Measurements from ENCODE around the gene GNG2.

Gene GNG2

DNA sequence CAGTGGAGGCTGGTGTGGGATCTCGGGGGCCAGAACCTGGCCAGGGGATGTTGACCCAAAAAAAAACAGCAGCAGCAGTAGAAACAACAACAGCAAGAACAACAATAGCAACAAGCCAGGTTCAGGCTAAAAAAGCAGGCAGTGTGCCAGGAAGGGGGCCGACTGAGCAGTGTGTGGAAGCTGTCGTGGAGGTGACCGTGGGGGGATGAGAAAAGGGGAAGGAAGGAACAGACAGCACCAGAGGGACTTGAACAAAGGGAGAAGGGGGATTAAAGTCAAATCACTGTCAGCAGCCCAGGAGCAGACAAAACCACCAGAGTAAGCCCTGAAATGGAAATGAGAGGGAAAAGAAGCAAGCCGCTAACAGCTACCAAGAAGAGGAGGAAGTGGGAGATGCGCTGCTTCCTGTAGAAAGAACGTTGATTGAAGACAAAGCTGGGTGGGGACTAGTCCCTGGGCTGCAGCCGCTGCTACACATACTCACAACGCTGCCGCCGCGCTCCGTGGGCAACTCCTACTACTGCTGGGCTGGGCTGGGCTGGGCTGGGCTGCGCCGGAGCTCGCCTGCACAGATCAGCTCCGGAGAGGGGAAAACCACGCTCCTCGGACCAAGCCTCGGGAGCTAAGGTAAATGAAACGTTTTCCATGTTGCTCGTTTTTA is at the start of gene GNG2:
Gene GNG2 (plus strand): TSS at position 449 of the 661 bp plus-strand sequence. CDS start 90,067 bp downstream, outside the sequence.
- DNase-seq (ENCODE audit: extremely low read depth in 1 of 2, low read depth in 1 of 2) = peak; percentile 63 to 73

DNA sequence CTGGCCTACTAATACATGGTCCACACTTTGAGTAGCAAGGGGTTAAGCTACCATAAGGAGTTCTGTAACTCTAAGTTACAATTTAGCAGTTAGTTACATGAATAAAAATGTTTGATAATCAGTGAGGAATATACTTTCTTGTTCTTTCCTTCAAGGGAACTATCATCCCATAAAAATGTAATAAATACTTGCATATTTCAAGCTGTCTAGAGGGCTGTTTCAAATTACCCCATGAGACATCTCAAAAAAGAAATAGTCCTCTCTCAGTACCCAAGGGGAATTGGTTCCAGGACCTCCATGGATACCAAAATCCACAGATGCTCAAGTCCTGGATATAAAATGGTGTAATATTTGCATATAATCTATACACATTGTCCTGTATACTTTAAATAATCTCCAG is 48.7 kb upstream of the GNG2 start:
- DNase-seq (ENCODE audit: extremely low read depth in 1 of 2, low read depth in 1 of 2) = no peak

DNA sequence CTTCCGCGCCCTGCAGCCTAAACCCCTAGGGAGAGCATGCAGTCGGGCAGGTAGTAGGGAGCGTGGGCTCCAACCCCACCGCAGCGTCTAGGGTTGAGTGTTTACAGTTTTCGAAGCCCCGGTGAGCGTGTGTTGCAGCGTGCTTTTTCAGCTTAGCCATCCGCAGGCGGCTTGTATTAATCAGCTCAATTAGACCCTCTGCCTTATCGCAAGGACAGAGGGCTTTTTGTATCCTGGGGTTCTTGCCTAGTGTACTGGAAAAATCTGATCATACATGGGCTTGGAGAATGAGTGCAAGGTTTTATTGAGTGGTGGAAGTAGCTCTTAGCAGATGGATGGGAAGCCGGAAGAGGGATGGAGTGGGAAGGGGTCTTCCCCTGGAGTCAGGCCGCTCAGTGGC is 44.4 kb upstream of the GNG2 start:
- DNase-seq (ENCODE audit: extremely low read depth in 1 of 2, low read depth in 1 of 2) = no peak

DNA sequence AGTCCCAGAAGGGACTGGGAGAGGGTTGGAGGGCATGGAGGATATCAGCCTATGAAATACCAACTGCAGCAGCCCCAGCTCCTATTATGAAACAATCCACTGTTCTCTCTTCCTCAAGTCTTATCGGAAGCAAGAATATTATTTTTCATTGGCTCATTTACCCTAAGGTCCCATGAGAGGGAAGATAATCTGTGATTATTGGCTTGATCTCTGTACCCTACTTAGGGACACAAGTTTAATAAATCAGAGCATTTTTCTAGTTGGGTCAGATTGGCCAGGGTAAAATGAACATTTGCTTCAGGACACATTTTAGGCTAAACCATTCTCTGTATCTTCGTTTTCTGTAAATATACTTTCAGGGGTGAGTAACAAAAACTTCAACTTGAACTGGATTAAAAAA is 43.1 kb upstream of the GNG2 start:
- no peak for DNase-seq (ENCODE audit: extremely low read depth in 1 of 2, low read depth in 1 of 2)

DNA sequence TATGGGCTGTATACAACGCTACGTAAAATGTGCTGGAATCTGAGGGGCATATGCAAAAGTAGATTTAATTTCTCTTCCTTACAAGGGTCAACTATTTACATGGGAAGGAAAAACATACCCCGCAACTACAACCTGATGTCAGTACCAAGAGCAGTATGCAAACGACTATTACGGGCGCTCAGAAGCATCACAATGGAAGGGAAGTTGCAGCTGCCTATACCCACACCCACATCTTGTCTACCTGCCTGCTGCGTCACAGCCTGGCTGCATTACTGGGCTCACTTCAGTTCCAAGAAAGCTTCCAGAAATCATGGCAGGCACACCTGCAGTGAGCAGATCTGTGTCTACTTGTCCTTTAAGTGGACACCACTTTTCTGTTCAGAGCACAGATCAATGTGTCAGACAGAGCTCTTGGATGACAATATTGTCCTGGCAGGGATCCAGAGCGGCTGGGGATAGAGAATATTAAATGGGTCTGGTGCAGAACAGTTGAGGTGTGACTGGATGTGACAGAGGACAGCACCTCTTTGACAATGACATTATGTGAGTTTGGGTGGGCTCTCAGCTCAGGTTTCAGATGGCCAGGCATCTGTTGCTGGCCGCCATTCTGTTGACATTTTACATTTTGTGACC is 41.5 kb upstream of the GNG2 start:
- DNase-seq (ENCODE audit: extremely low read depth in 1 of 2, low read depth in 1 of 2) = no peak

DNA sequence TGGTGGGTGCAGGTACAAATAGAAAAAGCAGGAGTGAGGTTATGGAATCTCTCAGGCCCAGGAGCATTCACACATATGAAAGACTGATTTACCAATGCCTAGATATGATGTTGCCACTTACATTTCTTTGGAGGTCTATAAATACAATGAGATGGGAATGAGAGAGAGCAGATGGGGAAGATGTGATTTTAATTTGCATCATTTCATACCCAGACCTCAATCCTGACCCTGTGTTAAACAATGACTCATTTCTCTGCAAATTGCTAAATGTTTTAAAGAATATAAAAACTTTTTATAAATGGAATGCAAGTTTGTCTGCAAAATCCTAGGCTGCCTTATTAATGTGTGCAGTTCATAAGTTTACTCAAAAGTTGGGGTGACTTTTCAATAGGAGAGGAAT is 38.6 kb upstream of the GNG2 start:
- no peak for DNase-seq (ENCODE audit: extremely low read depth in 1 of 2, low read depth in 1 of 2)

DNA sequence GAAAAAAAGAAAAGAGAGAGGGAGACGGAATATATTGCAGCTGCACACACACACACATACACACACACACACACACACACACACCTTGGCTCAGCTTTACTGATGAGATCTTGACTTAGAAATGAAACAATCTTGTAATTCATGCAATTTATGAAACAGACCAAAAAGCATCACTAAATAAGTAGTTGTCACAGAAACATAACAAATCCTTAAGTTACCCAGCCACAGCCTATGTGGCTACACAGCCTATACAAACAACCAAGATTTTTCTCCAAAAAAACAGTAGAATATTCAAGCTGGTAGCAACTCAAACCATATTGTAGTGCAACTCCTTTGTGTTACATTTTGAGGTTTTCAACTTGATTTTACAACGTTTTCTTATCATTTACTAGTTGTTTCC is 37.9 kb upstream of the GNG2 start:
- DNase-seq (ENCODE audit: extremely low read depth in 1 of 2, low read depth in 1 of 2) = no peak

DNA sequence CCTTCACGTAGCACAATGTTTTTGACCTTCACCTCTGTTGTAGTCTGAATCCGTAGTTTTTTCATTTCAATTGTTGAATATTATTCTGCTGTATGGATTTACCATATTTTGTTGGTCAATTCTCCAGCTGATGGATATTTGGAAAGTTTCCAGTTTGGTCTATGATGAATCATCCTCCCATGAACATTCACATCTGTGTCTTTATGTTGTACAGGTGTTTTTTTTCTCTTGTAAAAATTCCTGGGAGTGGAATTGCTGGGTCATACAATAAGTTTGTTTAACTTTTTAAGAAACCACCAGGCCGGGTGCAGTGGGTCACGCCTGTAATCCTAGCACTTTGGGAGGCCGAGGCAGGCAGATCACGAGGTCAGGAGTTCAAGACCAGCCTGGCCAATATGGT is 36.7 kb upstream of the GNG2 start:
- no peak for DNase-seq (ENCODE audit: extremely low read depth in 1 of 2, low read depth in 1 of 2)

DNA sequence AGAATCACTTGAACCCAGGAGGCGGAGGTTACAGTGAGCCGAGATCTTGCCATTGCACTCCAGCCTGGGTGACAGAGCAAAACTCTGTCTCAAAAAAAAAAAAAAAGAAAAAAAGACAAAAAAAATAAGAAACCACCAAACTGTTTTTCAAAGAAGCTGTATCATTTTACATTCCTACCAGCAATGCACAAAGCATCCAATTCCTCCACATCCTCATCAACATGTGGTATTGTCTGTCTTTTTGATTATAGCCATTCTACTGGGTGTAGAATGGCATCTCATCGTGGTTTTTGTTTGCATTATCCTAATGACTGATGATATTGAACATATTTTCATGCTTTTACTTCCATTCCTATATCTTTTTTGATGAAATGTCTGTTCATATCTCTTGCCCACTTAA is 36.2 kb upstream of the GNG2 start:
- DNase-seq (ENCODE audit: extremely low read depth in 1 of 2, low read depth in 1 of 2) = no peak

DNA sequence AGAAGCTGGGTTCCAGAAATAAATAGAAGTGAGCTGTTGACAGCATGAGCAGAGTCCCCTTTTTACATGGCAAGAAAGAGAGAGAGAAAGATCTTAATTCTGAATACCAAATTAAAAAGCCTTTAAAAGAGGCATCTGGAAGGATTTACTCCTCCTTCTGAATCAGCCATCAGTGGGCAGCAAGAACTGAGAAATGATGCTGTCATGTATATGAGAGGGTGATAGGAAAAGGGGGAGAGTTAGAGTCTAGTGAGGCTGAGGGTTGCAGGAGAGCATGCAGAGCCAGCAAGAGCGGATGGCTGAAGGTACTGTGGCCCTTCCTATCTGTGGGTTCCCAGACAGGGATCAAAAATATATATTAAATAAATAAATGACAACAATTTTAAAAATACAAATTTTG is 34.5 kb upstream of the GNG2 start:
- DNase-seq (ENCODE audit: extremely low read depth in 1 of 2, low read depth in 1 of 2) = no peak

DNA sequence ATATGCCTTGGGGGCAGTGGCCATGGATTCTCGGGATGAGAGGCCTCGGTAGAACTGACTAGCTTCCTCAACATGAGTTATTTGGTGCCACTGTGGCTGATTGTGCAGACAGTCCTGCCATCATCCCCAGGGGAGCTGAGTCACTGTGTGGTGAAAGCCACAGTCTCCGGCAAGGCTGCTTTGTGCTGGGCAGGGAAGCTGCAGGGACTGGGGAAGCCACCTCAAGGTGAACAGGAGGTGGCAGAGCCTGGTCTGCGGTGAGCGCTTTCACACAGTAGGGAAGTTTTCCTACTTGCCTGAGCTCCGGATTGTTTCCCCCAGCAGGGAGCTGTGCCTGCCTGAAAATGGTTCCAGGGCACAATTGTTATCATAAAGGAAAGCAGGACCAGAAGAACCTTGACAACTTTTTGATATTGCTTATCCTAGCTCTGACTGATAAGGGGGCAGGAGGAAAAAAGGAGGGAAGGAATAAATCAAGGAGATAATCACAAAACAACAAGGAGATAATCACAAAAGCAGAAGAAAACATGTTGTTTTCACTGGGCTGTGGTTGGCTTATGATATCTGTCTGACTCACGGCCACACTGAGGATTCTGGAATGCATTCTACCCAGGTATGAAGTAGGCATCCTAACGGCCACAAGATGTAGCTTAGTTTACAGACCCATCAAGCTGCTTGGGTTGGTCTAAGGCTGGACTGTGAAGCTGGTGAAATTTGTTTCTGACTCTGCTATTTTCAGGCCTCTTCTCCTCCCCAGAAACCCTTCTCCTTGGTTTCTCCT is 32.2 kb upstream of the GNG2 start:
- DNase-seq (ENCODE audit: extremely low read depth in 1 of 2, low read depth in 1 of 2) = peak; percentile 57 to 83

DNA sequence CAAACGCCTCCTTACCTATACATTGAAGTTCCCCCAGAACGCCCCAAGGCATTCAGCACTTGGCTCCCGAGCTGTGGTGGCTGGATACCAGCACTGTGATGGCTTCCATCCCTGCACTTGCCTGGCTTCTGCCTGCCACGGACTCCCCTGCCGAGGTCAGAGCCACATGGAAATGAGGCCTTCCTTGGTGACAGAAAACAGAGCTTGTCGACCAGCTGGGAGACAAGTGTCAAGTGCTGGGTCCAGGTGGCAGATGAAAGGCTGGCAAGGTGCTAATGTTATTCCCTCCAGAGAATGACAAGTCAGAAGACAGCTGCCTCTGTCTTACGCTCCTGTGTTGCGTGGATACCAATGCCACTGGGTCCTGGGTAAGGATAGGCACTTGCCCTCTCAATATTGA is 26.2 kb upstream of the GNG2 start:
- DNase-seq (ENCODE audit: extremely low read depth in 1 of 2, low read depth in 1 of 2) = no peak

DNA sequence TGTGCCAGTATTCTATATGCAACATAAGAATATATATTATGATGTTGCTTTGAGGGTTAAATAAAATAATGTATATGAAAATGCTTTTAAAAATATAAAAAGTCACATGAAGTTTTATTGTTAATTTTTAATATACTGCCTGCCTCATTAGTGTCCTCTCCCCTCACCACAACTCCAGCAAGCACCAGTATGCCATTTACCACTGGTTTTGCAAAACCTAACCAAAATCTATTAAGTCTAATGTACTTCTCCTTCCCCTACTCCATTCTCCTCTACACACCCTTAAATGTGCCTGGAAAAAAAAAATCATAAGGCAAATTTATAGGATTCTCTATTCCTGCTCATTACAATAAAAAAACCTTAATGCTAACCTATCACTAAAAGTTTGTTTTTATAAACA is 24.0 kb upstream of the GNG2 start:
- DNase-seq (ENCODE audit: extremely low read depth in 1 of 2, low read depth in 1 of 2) = no peak

DNA sequence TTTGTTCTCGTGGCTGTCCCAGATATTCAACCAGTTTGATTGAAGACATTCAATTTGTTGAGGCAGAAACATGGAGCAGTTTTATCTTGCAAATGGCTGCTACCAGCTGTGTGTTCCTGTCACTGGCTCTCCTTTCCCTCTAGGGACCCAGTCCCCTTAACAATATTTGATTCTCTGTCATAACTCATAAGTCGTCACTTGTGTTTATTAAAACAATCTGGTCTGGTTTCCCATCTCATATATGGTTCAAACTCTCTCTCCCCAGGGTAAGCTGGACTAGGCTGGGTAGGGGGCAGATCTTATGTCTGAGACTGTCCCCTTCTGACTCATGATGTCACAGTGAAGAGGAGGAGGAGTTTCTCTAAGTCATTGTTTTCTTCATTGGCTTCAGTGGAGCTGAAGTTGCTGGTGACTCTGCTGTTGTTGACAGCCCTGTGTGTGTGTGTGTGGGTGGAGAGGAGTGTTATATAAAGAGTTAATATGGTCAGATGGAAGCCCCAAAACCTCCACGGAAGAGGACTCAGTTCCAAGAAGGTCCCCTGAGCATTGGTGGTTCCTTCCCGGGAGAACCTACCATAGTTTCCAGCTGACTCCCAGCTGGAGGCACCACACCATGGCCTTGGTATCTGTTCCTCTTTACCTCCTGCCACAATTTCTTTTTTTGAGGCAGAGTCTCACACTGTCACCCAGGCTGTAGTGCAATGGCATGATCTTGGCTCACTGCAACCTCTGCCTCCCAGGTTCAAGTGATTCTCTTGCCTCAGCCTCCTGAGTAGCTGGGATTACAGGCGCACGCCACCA is 16.1 kb upstream of the GNG2 start:
- no peak for DNase-seq (ENCODE audit: extremely low read depth in 1 of 2, low read depth in 1 of 2)

DNA sequence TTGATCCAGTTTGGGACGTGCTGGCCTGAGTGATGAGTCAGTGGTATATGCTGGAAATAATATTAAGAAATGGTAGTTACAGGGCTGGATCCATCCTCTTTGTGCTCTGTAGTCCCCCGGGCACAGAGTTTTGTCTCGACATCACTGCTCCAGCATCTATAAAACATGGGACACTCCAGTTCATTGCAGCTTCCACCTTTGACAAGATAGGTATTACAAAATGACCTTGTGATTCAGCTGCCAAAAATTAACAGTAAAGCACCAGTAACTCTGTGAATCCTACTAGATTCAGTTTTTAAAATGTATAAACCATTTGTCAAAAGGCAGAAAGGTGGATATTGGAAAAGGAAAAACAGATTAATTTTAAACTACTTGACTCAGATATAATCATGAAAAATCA is 14.6 kb upstream of the GNG2 start:
- no peak for DNase-seq (ENCODE audit: extremely low read depth in 1 of 2, low read depth in 1 of 2)

DNA sequence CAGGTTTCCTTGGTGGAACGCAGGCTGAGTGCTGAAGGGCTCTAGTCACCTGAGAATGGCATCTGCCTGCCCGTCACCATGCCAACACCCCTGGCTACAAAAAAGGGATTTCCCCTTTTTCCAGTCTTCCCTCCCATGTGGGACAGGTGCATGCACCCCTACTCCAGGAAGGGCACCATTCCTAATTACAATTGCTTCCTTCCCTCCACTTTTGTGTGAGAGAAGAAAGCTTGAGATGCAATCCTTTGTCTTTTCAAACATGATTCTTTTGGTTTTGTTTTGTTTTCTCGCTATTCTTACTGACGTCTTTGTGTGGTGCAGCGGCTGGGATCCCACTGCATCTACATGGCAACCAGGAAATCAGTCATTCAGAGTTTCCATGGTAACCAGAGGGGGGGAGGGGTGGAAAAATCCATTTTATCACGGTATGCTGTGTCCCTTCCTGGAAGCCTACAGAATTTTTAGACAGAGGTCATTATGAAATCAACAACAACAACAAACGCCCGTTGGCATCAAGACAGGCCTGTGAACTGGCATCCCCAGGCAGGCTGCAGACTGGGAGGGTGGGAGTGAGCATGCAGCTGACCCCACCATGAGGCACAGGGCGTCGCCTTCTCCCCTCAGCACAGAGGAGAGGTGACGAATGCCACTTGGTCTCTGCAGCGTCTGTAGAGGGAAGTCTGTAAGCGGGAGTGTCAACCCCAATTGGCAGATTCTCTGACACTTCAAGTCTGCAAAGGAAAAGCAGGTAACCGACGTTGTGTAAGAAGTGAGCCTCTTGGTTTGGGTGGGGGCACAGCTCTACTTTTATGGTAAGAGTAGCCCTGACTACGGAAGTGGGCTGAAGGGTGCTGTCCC is 13.6 kb upstream of the GNG2 start:
- DNase-seq (ENCODE audit: extremely low read depth in 1 of 2, low read depth in 1 of 2) = peak; percentile 62 to 83

DNA sequence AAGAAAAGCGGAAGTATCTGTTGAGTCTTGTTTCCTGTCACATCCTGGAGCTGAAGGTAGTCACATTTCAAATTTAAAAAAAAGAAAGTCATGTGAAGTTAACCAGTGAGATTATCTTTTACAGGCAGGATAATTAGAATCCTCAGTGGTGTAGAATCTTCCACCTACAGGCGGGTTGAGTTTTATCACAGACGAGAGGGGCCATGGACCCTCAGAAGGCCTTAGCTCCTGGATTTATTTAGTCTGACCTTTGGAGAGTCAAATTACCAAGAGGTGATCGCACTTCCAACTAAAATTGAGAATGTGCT is 13.0 kb upstream of the GNG2 start:
- DNase-seq (ENCODE audit: extremely low read depth in 1 of 2, low read depth in 1 of 2) = no peak

DNA sequence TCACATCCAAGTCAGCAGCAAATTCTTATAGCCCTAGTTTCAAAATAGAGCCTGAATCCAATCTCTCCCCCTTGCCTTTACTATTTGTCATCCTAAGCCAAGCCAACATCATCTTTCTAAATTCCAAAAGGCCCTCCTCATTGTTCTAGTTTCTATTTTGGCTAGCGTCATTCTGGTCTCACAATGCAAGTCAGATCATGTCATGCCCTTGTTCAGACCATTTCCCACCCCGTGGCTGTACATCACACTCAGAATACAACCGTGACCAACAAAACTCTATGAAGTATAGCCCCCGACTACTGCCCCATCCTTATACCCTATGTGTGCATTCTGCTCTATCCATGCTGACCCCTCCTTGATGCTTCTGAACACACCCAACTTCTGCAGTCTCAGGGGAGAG is 12.3 kb upstream of the GNG2 start:
- DNase-seq (ENCODE audit: extremely low read depth in 1 of 2, low read depth in 1 of 2) = no peak

DNA sequence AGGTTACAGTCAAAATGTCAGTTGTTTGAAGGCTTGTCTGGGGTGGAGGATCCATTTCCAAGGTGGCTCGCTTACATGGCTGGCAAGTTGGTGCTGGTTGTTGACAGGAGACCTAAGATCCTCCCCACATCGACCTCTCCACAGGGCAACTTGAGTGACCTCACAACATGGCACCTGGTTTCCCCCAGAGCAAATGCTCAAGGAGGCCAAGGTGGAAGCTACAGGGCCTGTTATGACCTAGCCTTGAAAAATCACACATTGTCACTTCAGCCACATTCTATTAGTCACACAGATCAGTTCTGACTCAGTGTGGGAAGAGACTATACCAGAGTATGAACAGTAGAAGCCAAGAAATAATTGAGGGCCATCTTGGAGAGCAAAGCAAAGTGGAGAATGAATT is 11.3 kb upstream of the GNG2 start:
- no peak for DNase-seq (ENCODE audit: extremely low read depth in 1 of 2, low read depth in 1 of 2)

DNA sequence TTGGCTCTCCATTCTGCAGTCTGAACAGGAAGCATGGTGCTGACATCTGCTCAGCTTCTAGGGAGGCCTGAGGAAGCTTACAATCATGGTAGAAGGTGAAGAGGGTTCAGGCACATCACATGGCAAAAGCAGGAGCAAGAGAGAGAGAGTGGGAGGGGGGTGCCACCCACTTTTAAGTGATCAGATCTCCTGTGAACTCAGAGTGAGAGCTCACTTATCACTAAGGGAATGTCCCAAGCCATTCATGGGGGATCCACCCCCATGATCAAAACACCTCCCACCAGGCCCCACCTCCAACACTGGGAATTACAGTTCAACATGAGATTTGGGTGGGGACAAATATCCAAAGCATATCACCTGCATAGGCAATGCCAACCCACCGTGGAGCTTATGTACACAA is 9.8 kb upstream of the GNG2 start:
- no peak for DNase-seq (ENCODE audit: extremely low read depth in 1 of 2, low read depth in 1 of 2)

DNA sequence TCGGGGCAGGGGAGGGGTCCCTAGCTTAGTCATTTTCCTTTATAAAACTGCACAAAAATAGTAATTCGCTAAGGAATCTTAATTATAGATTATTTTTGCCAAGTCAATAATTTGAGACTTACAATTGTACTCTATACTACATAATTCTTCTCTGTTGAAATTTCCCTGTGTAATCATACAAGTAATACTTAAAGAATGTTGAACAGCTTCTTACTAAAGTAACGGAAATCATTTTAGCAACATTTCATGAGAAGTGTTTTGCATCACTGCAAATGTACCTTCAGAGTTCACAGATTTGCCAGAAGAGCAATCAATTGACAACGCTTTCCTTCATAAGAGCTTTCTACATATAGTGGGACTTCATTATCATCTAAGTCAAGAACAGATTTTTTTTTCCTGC is 7.9 kb upstream of the GNG2 start:
- no peak for DNase-seq (ENCODE audit: extremely low read depth in 1 of 2, low read depth in 1 of 2)
